ENCODE measurements around the gene EEF2K.

Gene EEF2K

GRCh38 chr16:22317625-22318024 lies 111.5 kb downstream of the EEF2K start:
- Histone ChIP-seq H3K27ac (ENCODE audit: insufficient read depth in 1 of 2, low read depth in 1 of 2, low read length in 2 of 2, poor library complexity in 1 of 2, severe bottlenecking in 2 of 2) (no peak overlapping the region), H3K4me3 (ENCODE audit: control insufficient read depth in 1 of 7, extremely low read depth in 1 of 7, insufficient read depth in 4 of 7, low read depth in 2 of 7, low read length in 6 of 7) (no peak overlapping the region), H3K4me1 (ENCODE audit: control extremely low read depth in 1 of 4, control insufficient read depth in 4 of 4, insufficient read depth in 4 of 4, low read length in 3 of 4) (no peaks in the 10 kb centered on the region), H3K27me3 (replicated peaks in 2 of 5; ENCODE audit: control insufficient read depth in 4 of 5, insufficient read depth in 5 of 5, low read length in 4 of 5) (no peaks in the 10 kb centered on the region), H3K36me3 (ENCODE audit: control insufficient read depth in 4 of 4, insufficient read depth in 4 of 4, low read length in 3 of 4) (peaks cover 5 to 77% (median 68%) of the 10 kb centered on the region in 4 experiments), H3K9me3 (ENCODE audit: control extremely low read depth in 1 of 5, control insufficient read depth in 4 of 5, insufficient read depth in 2 of 5, low read depth in 1 of 5, low read length in 4 of 5) (no peaks in the 10 kb centered on the region)
- ChIA-PET CTCF (interaction anchor here (0.7 to 2.8 kb wide), 4 partner anchors 9 to 758 kb away, joined by 4 to 13 read pairs (median 4); no protein-coding TSS in a partner anchor), POLR2A (no interaction called here)
- WGBS (ENCODE audit: insufficient coverage) = 98% methylated on average over 6 of the region's 6 CpGs
- DNase-seq = no peak

- 92% methylated on average over 7 of the region's 18 CpGs for WGBS (ENCODE audit: insufficient coverage)
- CTCF ChIA-PET = interaction anchor here (0.7 to 2.8 kb wide), 5 partner anchors 9 to 22 kb away, joined by 3 to 13 read pairs (median 4); partner anchors contain the start of gene POLR3E
- no peaks in the 10 kb centered on the region for H3K27me3 ChIP-seq (replicated peaks in 2 of 5; ENCODE audit: control insufficient read depth in 4 of 5, insufficient read depth in 5 of 5, low read length in 4 of 5)
These were observed 112.7 kb downstream of the EEF2K start for GRCh38 chr16:22318690-22319358.

DNA sequence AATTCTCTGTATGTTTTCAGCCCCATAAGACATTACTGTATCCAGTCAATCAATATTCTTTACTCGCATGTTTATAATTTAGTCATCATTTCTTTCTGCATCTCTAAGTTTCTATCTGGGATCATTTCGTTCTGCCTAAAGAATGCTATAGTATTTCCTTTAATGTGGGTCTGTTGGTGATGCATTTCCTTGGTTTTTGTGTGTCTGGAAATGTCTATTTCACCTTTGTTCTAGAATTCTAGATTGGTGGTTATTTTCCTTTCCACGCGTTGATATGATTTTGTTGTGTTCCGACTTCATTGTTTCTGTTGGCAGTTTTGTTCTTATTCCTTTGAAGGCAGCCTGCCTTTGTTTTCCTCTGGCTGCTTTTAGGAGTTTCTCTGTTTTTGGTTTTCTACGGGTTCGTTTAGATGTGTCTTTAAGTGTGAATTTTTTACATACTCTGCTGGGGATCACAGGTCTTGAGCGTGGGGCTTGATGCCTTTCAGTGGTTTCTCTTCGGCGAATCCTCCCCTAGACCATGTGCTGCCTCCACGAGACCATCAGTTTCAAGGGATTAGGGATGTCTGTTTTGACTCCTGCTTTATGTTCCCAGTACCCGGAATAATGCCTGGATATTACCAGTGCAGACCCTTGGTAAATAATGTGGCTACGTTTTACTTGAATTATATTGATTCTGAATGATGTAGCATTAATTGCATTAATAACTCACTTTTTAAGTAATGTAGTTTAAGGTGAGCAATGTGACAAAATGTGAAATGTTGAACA lies 114.7 kb downstream of the EEF2K start:
- CTCF ChIA-PET = interaction anchor here (0.6 to 2.8 kb wide), 5 partner anchors 8 to 23 kb away, joined by 3 to 13 read pairs (median 6); no protein-coding TSS in a partner anchor
- Histone ChIP-seq H3K27me3 (replicated peaks in 2 of 5; ENCODE audit: control insufficient read depth in 4 of 5, insufficient read depth in 5 of 5, low read length in 4 of 5) (no peaks in the 10 kb centered on the region), H3K4me1 (ENCODE audit: control extremely low read depth in 1 of 4, control insufficient read depth in 4 of 4, insufficient read depth in 4 of 4, low read length in 3 of 4) (no peaks in the 10 kb centered on the region), H3K9me3 (ENCODE audit: control extremely low read depth in 1 of 5, control insufficient read depth in 4 of 5, insufficient read depth in 2 of 5, low read depth in 1 of 5, low read length in 4 of 5) (no peaks in the 10 kb centered on the region), H3K36me3 (ENCODE audit: control insufficient read depth in 4 of 4, insufficient read depth in 4 of 4, low read length in 3 of 4) (peaks cover 3 to 84% (median 76%) of the 10 kb centered on the region in 4 experiments), H3K27ac (ENCODE audit: insufficient read depth in 1 of 2, low read depth in 1 of 2, low read length in 2 of 2, poor library complexity in 1 of 2, severe bottlenecking in 2 of 2) (no peak overlapping the region), H3K4me3 (ENCODE audit: control insufficient read depth in 1 of 7, extremely low read depth in 1 of 7, insufficient read depth in 4 of 7, low read depth in 2 of 7, low read length in 6 of 7) (no peak overlapping the region)
- no peak for DNase-seq
- POLR2A ChIA-PET = no interaction called here
- WGBS (ENCODE audit: insufficient coverage) = 97% methylated on average over 7 of the region's 13 CpGs

More at GRCh38 chr16:22318690-22319358, 112.7 kb downstream of the EEF2K start:
- Histone ChIP-seq H3K36me3 (ENCODE audit: control insufficient read depth in 4 of 4, insufficient read depth in 4 of 4, low read length in 3 of 4) (peaks cover 3 to 80% (median 69%) of the 10 kb centered on the region in 4 experiments), H3K9me3 (ENCODE audit: control extremely low read depth in 1 of 5, control insufficient read depth in 4 of 5, insufficient read depth in 2 of 5, low read depth in 1 of 5, low read length in 4 of 5) (no peaks in the 10 kb centered on the region), H3K4me1 (ENCODE audit: control extremely low read depth in 1 of 4, control insufficient read depth in 4 of 4, insufficient read depth in 4 of 4, low read length in 3 of 4) (no peaks in the 10 kb centered on the region), H3K27ac (ENCODE audit: insufficient read depth in 1 of 2, low read depth in 1 of 2, low read length in 2 of 2, poor library complexity in 1 of 2, severe bottlenecking in 2 of 2) (no peak overlapping the region), H3K4me3 (ENCODE audit: control insufficient read depth in 1 of 7, extremely low read depth in 1 of 7, insufficient read depth in 4 of 7, low read depth in 2 of 7, low read length in 6 of 7) (no peak overlapping the region)
- POLR2A ChIA-PET = no interaction called here
- DNase-seq = peak; percentile 29 to 61 (median 52)

- Histone ChIP-seq H3K4me1 (ENCODE audit: control extremely low read depth in 1 of 4, control insufficient read depth in 4 of 4, insufficient read depth in 4 of 4, low read length in 3 of 4) (no peaks in the 10 kb centered on the region), H3K27ac (ENCODE audit: insufficient read depth in 1 of 2, low read depth in 1 of 2, low read length in 2 of 2, poor library complexity in 1 of 2, severe bottlenecking in 2 of 2) (no peak overlapping the region), H3K27me3 (replicated peaks in 2 of 5; ENCODE audit: control insufficient read depth in 4 of 5, insufficient read depth in 5 of 5, low read length in 4 of 5) (no peaks in the 10 kb centered on the region), H3K36me3 (ENCODE audit: control insufficient read depth in 4 of 4, insufficient read depth in 4 of 4, low read length in 3 of 4) (peaks cover under 1 to 84% (median 75%) of the 10 kb centered on the region in 4 experiments), H3K9me3 (ENCODE audit: control extremely low read depth in 1 of 5, control insufficient read depth in 4 of 5, insufficient read depth in 2 of 5, low read depth in 1 of 5, low read length in 4 of 5) (no peaks in the 10 kb centered on the region), H3K4me3 (ENCODE audit: control insufficient read depth in 1 of 7, extremely low read depth in 1 of 7, insufficient read depth in 4 of 7, low read depth in 2 of 7, low read length in 6 of 7) (no peak overlapping the region)
- 71% methylated on average over 15 of the region's 16 CpGs for WGBS (ENCODE audit: insufficient coverage)
- peak; percentile 62 to 84 (median 77) for DNase-seq
- CTCF ChIA-PET = interaction anchor here (0.6 to 2.0 kb wide), 4 partner anchors 14 to 22 kb away, joined by 3 to 6 read pairs (median 4); no protein-coding TSS in a partner anchor
- POLR2A ChIA-PET = interaction anchor here (0.5 to 0.6 kb wide), 2 partner anchors 47 to 1135 kb away, joined by 3 to 4 read pairs; no protein-coding TSS in a partner anchor
These were observed 115.4 kb downstream of the EEF2K start for GRCh38 chr16:22321340-22322001.

DNA sequence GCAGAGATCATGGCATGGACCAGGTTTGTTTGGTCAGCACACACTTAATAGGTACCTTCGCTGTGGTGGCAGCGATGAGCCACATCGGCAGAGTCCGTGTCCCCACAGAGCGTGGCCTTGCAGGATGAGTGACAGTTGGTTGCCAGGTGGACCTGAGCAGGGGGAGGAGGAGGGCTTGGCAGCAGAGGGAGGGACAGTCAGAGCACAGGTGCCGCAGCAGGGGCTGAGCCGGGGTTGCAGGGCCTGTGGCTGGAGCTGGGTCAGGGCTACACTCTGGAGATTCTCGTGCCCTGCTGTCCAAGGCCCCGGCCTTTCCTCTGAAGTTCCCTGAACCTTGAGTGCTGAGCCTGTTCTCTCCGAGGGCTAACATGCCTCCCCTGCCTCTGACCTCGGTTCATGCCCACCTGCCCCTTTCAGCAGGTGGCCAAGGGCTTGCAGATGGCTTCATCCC lies 116.0 kb downstream of the EEF2K start:
- POLR2A ChIA-PET = interaction anchor here (0.5 to 0.6 kb wide), 2 partner anchors 48 to 1135 kb away, joined by 3 to 4 read pairs; no protein-coding TSS in a partner anchor
- 100% methylated on average over 11 of the region's 11 CpGs for WGBS (ENCODE audit: insufficient coverage)
- no peak for DNase-seq
- no peak overlapping the region for H3K4me3 ChIP-seq (ENCODE audit: control insufficient read depth in 1 of 7, extremely low read depth in 1 of 7, insufficient read depth in 4 of 7, low read depth in 2 of 7, low read length in 6 of 7)
- H3K36me3 ChIP-seq (ENCODE audit: control insufficient read depth in 4 of 4, insufficient read depth in 4 of 4, low read length in 3 of 4) = peaks cover 0 to 84% (median 75%) of the 10 kb centered on the region in 4 experiments
- no peaks in the 10 kb centered on the region for H3K4me1 ChIP-seq (ENCODE audit: control extremely low read depth in 1 of 4, control insufficient read depth in 4 of 4, insufficient read depth in 4 of 4, low read length in 3 of 4)
- H3K27me3 ChIP-seq (replicated peaks in 2 of 5; ENCODE audit: control insufficient read depth in 4 of 5, insufficient read depth in 5 of 5, low read length in 4 of 5) = no peaks in the 10 kb centered on the region
- CTCF ChIA-PET = interaction anchor here (2.0 kb wide), 1 partner anchor 14 kb away, joined by 6 read pairs; no protein-coding TSS in a partner anchor
- no peak overlapping the region for H3K27ac ChIP-seq (ENCODE audit: insufficient read depth in 1 of 2, low read depth in 1 of 2, low read length in 2 of 2, poor library complexity in 1 of 2, severe bottlenecking in 2 of 2)
- no peaks in the 10 kb centered on the region for H3K9me3 ChIP-seq (ENCODE audit: control extremely low read depth in 1 of 5, control insufficient read depth in 4 of 5, insufficient read depth in 2 of 5, low read depth in 1 of 5, low read length in 4 of 5)

DNA sequence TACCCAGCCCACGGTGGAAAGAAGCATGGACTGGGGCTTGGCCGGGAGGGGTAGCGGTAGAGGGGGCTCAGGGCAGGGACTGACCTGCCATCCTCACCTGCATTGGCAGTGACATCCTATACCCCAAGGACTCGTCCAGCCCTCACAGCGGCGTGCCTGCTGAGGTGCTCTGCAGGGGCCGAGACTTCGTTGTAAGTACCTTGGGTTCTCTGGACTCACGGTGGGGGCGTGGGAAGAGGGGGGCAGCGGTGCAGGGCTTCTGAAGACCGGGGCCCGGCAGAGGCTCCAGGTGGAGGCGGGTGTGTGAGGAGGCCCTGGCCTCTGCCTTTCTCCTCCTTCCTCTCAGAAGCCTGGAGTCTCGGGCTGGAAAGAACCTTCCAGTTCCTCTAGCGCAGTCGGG lies 116.7 kb downstream of the EEF2K start:
- Histone ChIP-seq H3K4me3 (ENCODE audit: control insufficient read depth in 1 of 7, extremely low read depth in 1 of 7, insufficient read depth in 4 of 7, low read depth in 2 of 7, low read length in 6 of 7) (no peak overlapping the region), H3K27ac (ENCODE audit: insufficient read depth in 1 of 2, low read depth in 1 of 2, low read length in 2 of 2, poor library complexity in 1 of 2, severe bottlenecking in 2 of 2) (no peak overlapping the region), H3K9me3 (ENCODE audit: control extremely low read depth in 1 of 5, control insufficient read depth in 4 of 5, insufficient read depth in 2 of 5, low read depth in 1 of 5, low read length in 4 of 5) (no peaks in the 10 kb centered on the region), H3K27me3 (replicated peaks in 2 of 5; ENCODE audit: control insufficient read depth in 4 of 5, insufficient read depth in 5 of 5, low read length in 4 of 5) (no peaks in the 10 kb centered on the region), H3K36me3 (ENCODE audit: control insufficient read depth in 4 of 4, insufficient read depth in 4 of 4, low read length in 3 of 4) (peaks cover 0 to 84% (median 75%) of the 10 kb centered on the region in 4 experiments), H3K4me1 (ENCODE audit: control extremely low read depth in 1 of 4, control insufficient read depth in 4 of 4, insufficient read depth in 4 of 4, low read length in 3 of 4) (no peaks in the 10 kb centered on the region)
- WGBS (ENCODE audit: insufficient coverage) = 98% methylated on average over 12 of the region's 17 CpGs
- ChIA-PET CTCF (interaction anchor here (0.9 kb wide), 1 partner anchor 10 kb away, joined by 3 read pairs; no protein-coding TSS in a partner anchor), POLR2A (no interaction called here)
- no peak for DNase-seq
